Measurements from ENCODE around the gene VAMP5. TPM values are rescaled to one million over a fixed set of nuclear protein-coding genes. Genes with fewer than 3 reads are reported as not detected.

Gene VAMP5, protein sequence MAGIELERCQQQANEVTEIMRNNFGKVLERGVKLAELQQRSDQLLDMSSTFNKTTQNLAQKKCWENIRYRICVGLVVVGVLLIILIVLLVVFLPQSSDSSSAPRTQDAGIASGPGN
- 9.0 and 9.3 TPM in 2 replicates for polyA plus RNA-seq (2013)

DNA sequence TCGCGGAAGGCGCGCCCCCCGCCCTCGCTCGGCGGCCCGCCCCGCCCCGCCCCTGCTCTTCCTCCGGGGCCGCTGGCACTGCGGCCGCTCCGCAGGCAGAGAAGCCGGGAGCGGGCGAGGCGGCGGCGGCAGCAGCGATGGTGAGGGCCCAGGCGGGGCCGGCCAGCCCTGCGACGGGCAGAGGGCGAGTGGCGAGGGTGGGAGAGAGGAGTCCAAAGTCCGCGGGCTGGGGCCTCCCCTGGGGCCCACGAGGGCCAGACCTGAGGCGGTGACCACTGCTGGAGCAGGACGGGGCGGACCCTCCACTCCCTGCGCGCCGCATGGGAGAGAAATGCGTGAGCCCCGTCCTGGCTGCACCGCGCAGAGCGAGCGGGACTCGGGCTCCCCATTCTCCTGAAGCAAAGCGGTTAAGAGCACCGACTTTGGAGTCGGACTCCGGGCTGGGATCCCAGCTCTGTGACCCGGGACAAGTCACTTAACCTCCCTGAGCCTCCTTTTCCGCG, at the start of gene VAMP5:
Gene VAMP5 (plus strand): TSS at position 78 of the 503 bp plus-strand sequence. CDS start 60 bp downstream, at position 138.
- DNase-seq: no peak
- peak within 1 kb of the TSS; percentile 48 for H2BK120ac ChIP-seq (ENCODE audit: insufficient read depth, low read length, poor library complexity)
- H2AFZ ChIP-seq (ENCODE audit: insufficient read depth, low read length, poor library complexity): peak within 1 kb of the TSS; percentile 25
- peak within 1 kb of the TSS; percentile 12 for H3K14ac ChIP-seq (ENCODE audit: low read length)
- no peak within 1 kb of the TSS for H3K18ac ChIP-seq (ENCODE audit: low read length)
- H3K27ac ChIP-seq (ENCODE audit: low read depth, low read length): peak within 1 kb of the TSS; percentile 28
- H2BK5ac ChIP-seq (ENCODE audit: low read depth, low read length, poor library complexity): peak within 1 kb of the TSS; percentile 9
- peak within 1 kb of the TSS; percentile 4 for H4K91ac ChIP-seq (ENCODE audit: low read depth, low read length)
- H3K9ac ChIP-seq (ENCODE audit: low read length): no peak within 1 kb of the TSS
- H4K8ac ChIP-seq (ENCODE audit: low read depth, low read length): peak within 1 kb of the TSS; percentile 52
- H3K4me3 ChIP-seq (ENCODE audit: low read depth, low read length): peak within 1 kb of the TSS; percentile 19
- H4K12ac ChIP-seq (ENCODE audit: low read depth, low read length): no peak within 1 kb of the TSS
- no CpG with 5 or more reads among the region's 52 CpGs for WGBS (ENCODE audit: extremely low coverage, insufficient coverage, insufficient read length)
- H3K23ac ChIP-seq (ENCODE audit: low read length): no peak within 1 kb of the TSS
- no peaks in the 10 kb centered on the region for H3K9me3 ChIP-seq (ENCODE audit: insufficient read depth, low read depth, low read length)
- H2AK5ac ChIP-seq (ENCODE audit: low read length): no peak within 1 kb of the TSS
- H3K4me1 ChIP-seq (ENCODE audit: control insufficient read depth in 1 of 2, insufficient read depth in 2 of 2, low read length in 2 of 2): peaks cover 32 to 35% of the 10 kb centered on the region in 2 experiments
- H3K79me1 ChIP-seq (ENCODE audit: low read length): peaks cover 4% of the 10 kb centered on the region
- no peaks in the 10 kb centered on the region for H3K27me3 ChIP-seq (ENCODE audit: insufficient read depth, low read length)
- H3K4me2 ChIP-seq (ENCODE audit: low read length): peak within 1 kb of the TSS; percentile 46
- peaks cover 8 to 10% of the 10 kb centered on the region in 2 experiments for H3K36me3 ChIP-seq (ENCODE audit: control insufficient read depth in 1 of 2, insufficient read depth in 2 of 2, low read length in 2 of 2)
- H2BK12ac ChIP-seq (ENCODE audit: low read length): peak within 1 kb of the TSS; percentile 2
- no peaks in the 10 kb centered on the region for H3K79me2 ChIP-seq (ENCODE audit: control insufficient read depth, insufficient read depth, low read length, poor library complexity)
- no peak within 1 kb of the TSS for H3K4ac ChIP-seq (ENCODE audit: low read depth, low read length)

DNA sequence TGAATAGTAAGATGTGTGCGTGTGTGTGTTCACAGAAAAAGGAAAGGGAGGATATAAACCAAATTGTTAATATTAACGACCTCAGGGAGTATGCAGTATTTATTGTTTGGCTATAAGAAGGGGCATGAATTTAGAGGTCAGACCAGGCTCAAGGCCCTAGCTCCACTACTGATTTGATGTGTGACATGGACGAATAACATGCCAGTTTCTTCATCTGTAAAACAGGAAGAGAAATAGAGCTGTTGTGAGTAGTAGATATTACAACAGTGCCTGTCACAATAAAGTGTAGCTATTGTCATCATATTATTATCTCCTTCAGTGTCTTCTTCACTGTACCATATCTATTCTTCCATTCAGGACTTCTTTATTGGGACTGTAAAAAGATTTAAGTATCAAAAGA, 49.4 kb upstream of the VAMP5 start:
- Histone ChIP-seq H4K12ac (ENCODE audit: low read depth, low read length) (no peak overlapping the region), H3K9me3 (ENCODE audit: insufficient read depth, low read depth, low read length) (peaks cover 2% of the 10 kb centered on the region), H3K4me3 (ENCODE audit: low read depth, low read length) (no peak overlapping the region), H2BK12ac (ENCODE audit: low read length) (no peak overlapping the region), H3K27ac (ENCODE audit: low read depth, low read length) (no peak overlapping the region), H3K79me1 (ENCODE audit: low read length) (peaks cover 21% of the 10 kb centered on the region), H4K8ac (ENCODE audit: low read depth, low read length) (no peak overlapping the region), H3K4me1 (ENCODE audit: control insufficient read depth in 1 of 2, insufficient read depth in 2 of 2, low read length in 2 of 2) (peaks cover 0 to 7% of the 10 kb centered on the region in 2 experiments), H3K36me3 (ENCODE audit: control insufficient read depth in 1 of 2, insufficient read depth in 2 of 2, low read length in 2 of 2) (no peaks in the 10 kb centered on the region), H3K18ac (ENCODE audit: low read length) (no peak overlapping the region), H3K23ac (ENCODE audit: low read length) (no peak overlapping the region), H3K14ac (ENCODE audit: low read length) (no peak overlapping the region), H3K4ac (ENCODE audit: low read depth, low read length) (no peak overlapping the region), H3K4me2 (ENCODE audit: low read length) (no peak overlapping the region), H2BK120ac (ENCODE audit: insufficient read depth, low read length, poor library complexity) (no peak overlapping the region), H3K79me2 (ENCODE audit: control insufficient read depth, insufficient read depth, low read length, poor library complexity) (peaks cover 21% of the 10 kb centered on the region), H2BK5ac (ENCODE audit: low read depth, low read length, poor library complexity) (no peak overlapping the region), H4K91ac (ENCODE audit: low read depth, low read length) (no peak overlapping the region), H2AK5ac (ENCODE audit: low read length) (no peak overlapping the region), H2AFZ (ENCODE audit: insufficient read depth, low read length, poor library complexity) (no peak overlapping the region), H3K27me3 (ENCODE audit: insufficient read depth, low read length) (no peaks in the 10 kb centered on the region), H3K9ac (ENCODE audit: low read length) (no peak overlapping the region)
- no peak for DNase-seq
- no CpG with 5 or more reads among the region's 3 CpGs for WGBS (ENCODE audit: extremely low coverage, insufficient coverage, insufficient read length)

DNA sequence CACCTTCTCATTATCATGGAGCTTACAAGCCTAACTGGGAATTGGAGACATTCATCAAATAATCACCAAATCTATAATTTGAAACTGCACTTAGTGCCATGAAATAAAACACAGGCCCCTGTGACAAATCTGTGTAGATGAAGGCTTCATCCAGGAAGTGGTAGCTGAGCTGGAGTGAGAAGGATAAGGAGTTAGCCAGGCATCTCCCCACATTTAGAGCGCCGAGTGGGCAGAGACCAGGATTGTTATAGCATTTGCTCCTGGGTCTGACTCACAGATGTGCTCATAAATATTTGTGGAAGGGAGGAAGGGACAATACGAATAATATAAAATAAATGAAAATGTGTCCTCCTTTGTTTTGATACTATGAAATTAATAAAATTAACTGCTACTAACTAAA, 47.8 kb upstream of the VAMP5 start:
- Histone ChIP-seq H3K27ac (ENCODE audit: low read depth, low read length) (no peak overlapping the region), H4K91ac (ENCODE audit: low read depth, low read length) (no peak overlapping the region), H2AK5ac (ENCODE audit: low read length) (no peak overlapping the region), H3K9me3 (ENCODE audit: insufficient read depth, low read depth, low read length) (peaks cover 2% of the 10 kb centered on the region), H2BK5ac (ENCODE audit: low read depth, low read length, poor library complexity) (no peak overlapping the region), H3K79me1 (ENCODE audit: low read length) (peaks cover 21% of the 10 kb centered on the region), H3K79me2 (ENCODE audit: control insufficient read depth, insufficient read depth, low read length, poor library complexity) (peaks cover 26% of the 10 kb centered on the region), H3K4me3 (ENCODE audit: low read depth, low read length) (no peak overlapping the region), H3K4me2 (ENCODE audit: low read length) (no peak overlapping the region), H3K18ac (ENCODE audit: low read length) (no peak overlapping the region), H2BK12ac (ENCODE audit: low read length) (no peak overlapping the region), H2BK120ac (ENCODE audit: insufficient read depth, low read length, poor library complexity) (no peak overlapping the region), H3K27me3 (ENCODE audit: insufficient read depth, low read length) (no peaks in the 10 kb centered on the region), H3K14ac (ENCODE audit: low read length) (no peak overlapping the region), H4K12ac (ENCODE audit: low read depth, low read length) (no peak overlapping the region), H2AFZ (ENCODE audit: insufficient read depth, low read length, poor library complexity) (no peak overlapping the region), H3K23ac (ENCODE audit: low read length) (no peak overlapping the region), H4K8ac (ENCODE audit: low read depth, low read length) (no peak overlapping the region), H3K4me1 (ENCODE audit: control insufficient read depth in 1 of 2, insufficient read depth in 2 of 2, low read length in 2 of 2) (peaks cover 0 to 7% of the 10 kb centered on the region in 2 experiments), H3K4ac (ENCODE audit: low read depth, low read length) (no peak overlapping the region), H3K9ac (ENCODE audit: low read length) (no peak overlapping the region), H3K36me3 (ENCODE audit: control insufficient read depth in 1 of 2, insufficient read depth in 2 of 2, low read length in 2 of 2) (peaks cover 0 to 1% of the 10 kb centered on the region in 2 experiments)
- WGBS (ENCODE audit: extremely low coverage, insufficient coverage, insufficient read length): no CpG with 5 or more reads among the region's 3 CpGs
- no peak for DNase-seq

DNA sequence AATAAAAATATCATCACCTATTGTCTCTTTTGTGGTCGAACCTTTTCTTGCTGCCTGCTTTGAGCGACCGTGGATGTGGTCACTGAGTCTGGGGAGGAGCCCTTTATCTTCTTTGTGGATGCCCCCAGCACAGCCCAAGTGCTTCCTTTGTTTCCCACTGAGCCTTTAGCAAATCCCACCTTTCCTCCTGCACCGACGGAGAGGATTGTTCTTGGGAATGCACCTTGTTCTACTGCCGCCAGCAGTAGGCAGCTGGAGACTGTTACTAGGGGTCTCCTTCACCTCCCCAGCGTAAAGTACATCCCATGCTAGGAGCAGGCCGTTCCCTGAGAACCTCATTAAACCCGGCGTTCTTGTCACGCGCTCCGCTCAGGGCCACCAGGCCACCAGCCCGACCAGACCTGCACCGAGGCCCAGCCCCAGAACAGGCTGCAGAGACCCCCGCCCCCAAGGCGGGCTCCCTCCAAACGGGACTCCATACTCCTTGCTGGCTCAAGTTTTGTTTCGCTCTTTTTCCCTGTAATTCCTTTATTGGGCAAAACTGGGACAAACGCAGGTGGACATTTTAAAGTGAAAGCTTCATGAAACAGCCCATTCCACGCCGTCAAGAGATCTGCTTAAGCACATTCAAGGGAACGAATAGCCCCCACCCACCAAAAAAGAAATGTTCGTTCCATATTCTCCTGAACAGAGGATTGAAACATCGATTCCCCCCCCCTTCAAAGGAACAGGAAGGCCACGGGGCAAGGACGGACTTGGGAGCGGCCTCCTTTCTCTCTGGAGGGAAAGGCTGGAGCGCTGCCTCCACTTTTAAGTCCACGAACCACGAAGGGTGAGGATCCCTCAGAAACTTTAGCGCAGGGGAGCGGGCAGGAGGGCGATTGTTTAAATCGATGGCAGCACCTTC, 46.4 kb upstream of the VAMP5 start:
- peak in 1 of 2 donors; percentile 21 for DNase-seq
- Histone ChIP-seq H2BK12ac (ENCODE audit: low read length) (peak overlapping the region; percentile 17), H2AFZ (ENCODE audit: insufficient read depth, low read length, poor library complexity) (peak overlapping the region; percentile 77), H3K4me3 (ENCODE audit: low read depth, low read length) (peak overlapping the region; percentile 77), H4K91ac (ENCODE audit: low read depth, low read length) (peak overlapping the region; percentile 98), H2AK5ac (ENCODE audit: low read length) (peak overlapping the region; percentile 65), H3K9ac (ENCODE audit: low read length) (peak overlapping the region; percentile 88), H3K4me2 (ENCODE audit: low read length) (peak overlapping the region; percentile 65), H2BK5ac (ENCODE audit: low read depth, low read length, poor library complexity) (peak overlapping the region; percentile 95), H3K4ac (ENCODE audit: low read depth, low read length) (peak overlapping the region; percentile 95), H2BK120ac (ENCODE audit: insufficient read depth, low read length, poor library complexity) (peak overlapping the region; percentile 88), H3K4me1 (ENCODE audit: control insufficient read depth in 1 of 2, insufficient read depth in 2 of 2, low read length in 2 of 2) (peaks cover 0 to 7% of the 10 kb centered on the region in 2 experiments), H3K79me1 (ENCODE audit: low read length) (peaks cover 21% of the 10 kb centered on the region), H3K27me3 (ENCODE audit: insufficient read depth, low read length) (no peaks in the 10 kb centered on the region), H3K27ac (ENCODE audit: low read depth, low read length) (peak overlapping the region; percentile 99), H3K18ac (ENCODE audit: low read length) (peak overlapping the region; percentile 90), H3K9me3 (ENCODE audit: insufficient read depth, low read depth, low read length) (peaks cover 2% of the 10 kb centered on the region), H3K79me2 (ENCODE audit: control insufficient read depth, insufficient read depth, low read length, poor library complexity) (peaks cover 26% of the 10 kb centered on the region), H3K23ac (ENCODE audit: low read length) (no peak overlapping the region), H4K8ac (ENCODE audit: low read depth, low read length) (peak overlapping the region; percentile 95), H4K12ac (ENCODE audit: low read depth, low read length) (peak overlapping the region; percentile 91), H3K14ac (ENCODE audit: low read length) (peak overlapping the region; percentile 94), H3K36me3 (ENCODE audit: control insufficient read depth in 1 of 2, insufficient read depth in 2 of 2, low read length in 2 of 2) (peaks cover 3 to 15% of the 10 kb centered on the region in 2 experiments)
- no CpG with 5 or more reads among the region's 35 CpGs for WGBS (ENCODE audit: extremely low coverage, insufficient coverage, insufficient read length)
